ENCODE data around the gene NFX1.

DNA sequence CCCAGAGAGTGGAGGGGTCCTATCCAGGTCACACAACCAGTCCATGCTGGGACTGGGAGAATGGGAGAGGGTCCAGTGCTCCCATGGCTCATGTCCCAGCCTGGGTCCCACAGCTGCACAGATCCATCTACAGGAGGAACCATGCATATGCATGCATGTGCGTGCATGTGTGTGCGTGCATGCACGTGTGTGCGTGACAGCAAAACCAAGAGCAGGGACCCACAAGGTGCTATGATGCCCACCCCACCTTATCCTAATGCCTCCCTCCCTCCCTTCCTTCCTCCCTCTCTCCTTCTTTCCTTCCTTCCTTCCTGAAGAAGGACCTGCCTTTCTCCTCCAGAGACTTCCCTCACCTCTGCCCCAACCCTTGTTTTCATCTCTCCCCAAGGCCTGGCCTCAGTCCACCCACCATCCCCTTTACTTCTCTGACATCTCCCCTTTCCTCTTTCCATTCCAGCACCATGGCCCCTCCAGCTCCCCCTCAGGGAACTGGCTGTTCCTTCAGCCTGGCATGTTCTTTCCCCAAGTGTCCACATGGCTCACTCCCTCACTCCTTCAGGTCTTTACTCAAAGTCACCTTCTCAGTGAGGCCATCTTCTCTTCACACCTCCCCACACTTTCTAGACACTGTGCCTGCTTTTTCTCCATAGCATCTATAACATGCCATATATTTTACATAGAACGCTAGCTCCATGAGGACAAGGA, 90.2 kb downstream of the NFX1 start:
- TF ChIP-seq, protein P1, sequence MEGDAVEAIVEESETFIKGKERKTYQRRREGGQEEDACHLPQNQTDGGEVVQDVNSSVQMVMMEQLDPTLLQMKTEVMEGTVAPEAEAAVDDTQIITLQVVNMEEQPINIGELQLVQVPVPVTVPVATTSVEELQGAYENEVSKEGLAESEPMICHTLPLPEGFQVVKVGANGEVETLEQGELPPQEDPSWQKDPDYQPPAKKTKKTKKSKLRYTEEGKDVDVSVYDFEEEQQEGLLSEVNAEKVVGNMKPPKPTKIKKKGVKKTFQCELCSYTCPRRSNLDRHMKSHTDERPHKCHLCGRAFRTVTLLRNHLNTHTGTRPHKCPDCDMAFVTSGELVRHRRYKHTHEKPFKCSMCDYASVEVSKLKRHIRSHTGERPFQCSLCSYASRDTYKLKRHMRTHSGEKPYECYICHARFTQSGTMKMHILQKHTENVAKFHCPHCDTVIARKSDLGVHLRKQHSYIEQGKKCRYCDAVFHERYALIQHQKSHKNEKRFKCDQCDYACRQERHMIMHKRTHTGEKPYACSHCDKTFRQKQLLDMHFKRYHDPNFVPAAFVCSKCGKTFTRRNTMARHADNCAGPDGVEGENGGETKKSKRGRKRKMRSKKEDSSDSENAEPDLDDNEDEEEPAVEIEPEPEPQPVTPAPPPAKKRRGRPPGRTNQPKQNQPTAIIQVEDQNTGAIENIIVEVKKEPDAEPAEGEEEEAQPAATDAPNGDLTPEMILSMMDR (conservative IDR thresholded peaks at IDR 0.05; ENCODE audit: low read depth, low read length): no peak
- no peak for TF ChIP-seq EZH2phosphoT487 (IDR thresholded peaks at IDR 0.05; ENCODE audit: borderline replicate concordance, low read length)
